ENCODE data around the gene SLC66A2.

GRCh38 chr18:79934311-79935097, 16.9 kb downstream of the SLC66A2 start:
- no peak for TF ChIP-seq CTCF (IDR thresholded peaks at IDR 0.05)
- no peak for TF ChIP-seq POLR2A (IDR thresholded peaks at IDR 0.05)
